Type B pancreatic cell (in vitro differentiated cells): ENCODE measurements around the gene KCNJ14. TPM values are rescaled to one million over a fixed set of nuclear protein-coding genes. Genes with fewer than 3 reads are reported as not detected.

Experiments used
- DNase-seq: peaks from one replicate; pipeline ENCODE4 v3.0.0; 2021; ENCODE audit warnings: mixed read lengths; ENCODE audit not compliant: unreplicated experiment; ENCODE audit errors: extremely low spot score
- H3K27ac Mint-ChIP-seq: 2 replicates; pipeline ENCODE4 v1.8.0; 2021; ENCODE audit warnings: mild to moderate bottlenecking, mixed read lengths
- H3K27me3 Mint-ChIP-seq: 2 replicates; pipeline ENCODE4 v1.8.0; 2021; ENCODE audit warnings: mixed read lengths
- H3K36me3 Mint-ChIP-seq: 2 replicates; pipeline ENCODE4 v1.8.0; 2021; ENCODE audit warnings: mixed read lengths
- H3K4me1 Mint-ChIP-seq: one replicate; pipeline ENCODE4 v1.8.0; 2021; ENCODE audit warnings: mixed read lengths; ENCODE audit not compliant: unreplicated experiment
- H3K4me3 Mint-ChIP-seq: 2 replicates; pipeline ENCODE4 v1.8.0; 2021; ENCODE audit warnings: mild to moderate bottlenecking, mixed read lengths
- H3K9me3 Mint-ChIP-seq: 2 replicates; pipeline ENCODE4 v1.8.0; 2021; ENCODE audit warnings: mixed read lengths
- CTCF ChIP-seq: fragments of 200-600 bp; sonication (generic); conservative IDR thresholded peaks from 2 replicates; pipeline ENCODE4 v1.5.0; 2021; ENCODE audit warnings: antibody characterized with exemption, mild to moderate bottlenecking
- total RNA-seq: library from RNA; stranded (reverse); gene quantifications from 2 replicates; pipeline ENCODE4 v1.2.1, GENCODE V29; 2021; ENCODE audit warnings: low replicate concordance

KCNJ14 gene
- total RNA-seq, 1 donor from 2014 or later, result 1.8 TPM

- TF ChIP-seq CTCF, result no peak
- H3K4me1 Mint-ChIP-seq, result peaks cover 10% of the 10 kb centered on the region
- H3K9me3 Mint-ChIP-seq, result no peaks in the 10 kb centered on the region
- DNase-seq, result peak; percentile 88
- H3K4me3 Mint-ChIP-seq, result peak within 1 kb of the TSS; percentile 89
- peak within 1 kb of the TSS; percentile 95 for H3K27ac Mint-ChIP-seq
- no peaks in the 10 kb centered on the region for H3K27me3 Mint-ChIP-seq
- H3K36me3 Mint-ChIP-seq, result peaks cover 7% of the 10 kb centered on the region
Measured at GRCh38 chr19:48445606-48446481, 9.5 kb upstream of the KCNJ14 start, which contains the start of gene GRWD1. Gene GRWD1, plus strand, starts transcription at chr19:48445983. Its CDS starts 23 bp downstream, at chr19:48446006.

- DNase-seq, result no peak
- no peaks in the 10 kb centered on the region for H3K27me3 Mint-ChIP-seq
- TF ChIP-seq CTCF, result no peak
- H3K9me3 Mint-ChIP-seq, result no peaks in the 10 kb centered on the region
- H3K36me3 Mint-ChIP-seq, result peaks cover 7% of the 10 kb centered on the region
- H3K4me1 Mint-ChIP-seq, result peaks cover 10% of the 10 kb centered on the region
- peak overlapping the region; percentile 89 for H3K4me3 Mint-ChIP-seq
- H3K27ac Mint-ChIP-seq, result peak overlapping the region; percentile 95
Measured at GRCh38 chr19:48446579-48446978, 8.8 kb upstream of the KCNJ14 start.

DNA sequence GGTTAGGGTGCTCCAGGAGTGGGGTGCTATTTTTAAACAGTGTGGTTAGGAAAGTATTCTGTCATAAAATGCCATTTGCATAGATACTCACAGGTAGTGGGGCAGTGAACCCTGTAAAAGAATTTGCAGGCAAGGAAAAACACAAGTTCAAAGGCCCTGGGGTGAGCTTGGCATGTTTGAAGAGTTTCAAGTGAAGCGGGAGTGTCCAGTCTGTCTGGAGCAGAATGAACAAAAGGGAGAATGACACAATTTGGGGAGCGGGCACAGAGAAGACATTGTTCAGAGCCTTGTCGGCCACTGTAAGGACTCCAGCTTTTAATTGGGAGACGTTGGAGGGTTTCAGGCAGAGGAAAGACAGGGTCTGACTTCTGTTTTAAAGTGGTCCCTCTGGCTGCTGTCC, 6.8 kb upstream of the KCNJ14 start:
- Mint-ChIP-seq H3K4me1 (peaks cover 10% of the 10 kb centered on the region), H3K36me3 (peaks cover 7% of the 10 kb centered on the region), H3K27ac (no peak overlapping the region), H3K9me3 (no peaks in the 10 kb centered on the region), H3K27me3 (no peaks in the 10 kb centered on the region), H3K4me3 (no peak overlapping the region)
- DNase-seq, result no peak
- no peak for TF ChIP-seq CTCF

GRCh38 chr19:48450441-48450840, 4.9 kb upstream of the KCNJ14 start:
- peaks cover 13% of the 10 kb centered on the region for H3K36me3 Mint-ChIP-seq
- no peaks in the 10 kb centered on the region for H3K4me1 Mint-ChIP-seq
- no peaks in the 10 kb centered on the region for H3K27me3 Mint-ChIP-seq
- no peak for TF ChIP-seq CTCF
- no peaks in the 10 kb centered on the region for H3K9me3 Mint-ChIP-seq
- no peak overlapping the region for H3K4me3 Mint-ChIP-seq
- no peak overlapping the region for H3K27ac Mint-ChIP-seq
- no peak for DNase-seq

- Mint-ChIP-seq H3K27ac (no peak overlapping the region), H3K9me3 (no peaks in the 10 kb centered on the region), H3K4me3 (no peak overlapping the region), H3K36me3 (peaks cover 13% of the 10 kb centered on the region), H3K4me1 (no peaks in the 10 kb centered on the region), H3K27me3 (no peaks in the 10 kb centered on the region)
- TF ChIP-seq CTCF, result no peak
- DNase-seq, result no peak
Measured at GRCh38 chr19:48450863-48451262, 4.5 kb upstream of the KCNJ14 start.
